Left lobe of liver (tissue), 2 donors: ENCODE measurements around the gene TXK. TPM values are rescaled to one million over a fixed set of nuclear protein-coding genes. Genes with fewer than 3 reads are reported as not detected.
"Not testable (repeated sequence)": the region's sequence is repeated elsewhere in the genome, so short reads cannot be mapped to it uniquely, and the experiment has no call there.

Source experiments
- ATAC-seq: fragments of 200-7000 bp; cut with Tn5 transposase; one replicate; pipeline ENCODE4 v1.9.1; 2020; ENCODE audit warnings: mild to moderate bottlenecking, moderate library complexity
- DNase-seq: peaks from one replicate; pipeline ENCODE4 v3.0.0-alpha.2; 2020; ENCODE audit warnings: low spot score
- total RNA-seq: library from RNA; stranded (reverse); gene quantifications from one replicate; pipeline ENCODE4 v1.2.1, GENCODE V29; 2021
- donor health status: DM: no; HTN: no; CAD: no; lungs with moderate emphysema.
- donor health status: DM: no; HTN: yes; CAD: no.

TXK gene
- total RNA-seq: 1.1 TPM

DNA sequence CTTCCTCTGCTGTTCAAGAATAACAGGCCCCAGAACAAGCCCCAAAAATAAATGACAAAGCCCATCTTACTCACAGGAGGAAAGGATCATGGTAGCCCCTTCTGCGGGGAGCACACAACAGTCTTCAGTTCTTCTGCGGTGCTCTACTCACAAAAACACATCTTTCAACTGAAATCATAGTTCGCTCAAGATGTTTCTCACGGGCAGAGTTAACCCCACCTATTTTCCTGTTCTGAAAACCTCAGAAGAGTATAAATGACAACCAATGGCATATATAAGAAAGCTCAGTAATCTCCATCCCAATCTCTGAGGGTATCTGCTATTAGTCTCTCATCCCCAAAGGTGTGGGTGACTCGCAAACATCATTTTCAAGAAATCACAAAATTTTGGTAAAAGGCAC is at the start of gene TXK:
Gene TXK, minus strand, starts transcription at position 170 of the 400 bp plus-strand sequence. Its CDS starts 80 bp downstream, at position 90.
- no peak for ATAC-seq
- no peak for DNase-seq

DNA sequence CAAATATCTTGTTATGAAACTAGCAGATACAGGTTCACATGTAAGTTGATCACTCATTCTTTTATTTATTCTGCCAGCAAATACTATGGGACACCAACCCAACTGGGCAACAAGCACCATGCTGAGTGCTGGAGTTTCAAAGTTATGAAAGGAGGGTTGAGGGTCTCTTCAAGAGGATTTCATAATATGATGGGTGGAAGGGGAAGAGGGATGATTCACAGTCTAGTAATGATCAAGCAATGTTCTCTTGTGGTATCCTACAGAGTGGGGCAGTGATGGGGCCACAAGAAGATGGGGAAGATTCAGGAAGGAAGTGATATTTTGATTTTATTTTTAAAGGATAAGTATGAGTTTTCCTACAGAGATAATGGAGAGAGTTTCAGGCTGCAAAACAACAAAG is 46.2 kb upstream of the TXK start:
- DNase-seq: no peak
- no peak for ATAC-seq

DNA sequence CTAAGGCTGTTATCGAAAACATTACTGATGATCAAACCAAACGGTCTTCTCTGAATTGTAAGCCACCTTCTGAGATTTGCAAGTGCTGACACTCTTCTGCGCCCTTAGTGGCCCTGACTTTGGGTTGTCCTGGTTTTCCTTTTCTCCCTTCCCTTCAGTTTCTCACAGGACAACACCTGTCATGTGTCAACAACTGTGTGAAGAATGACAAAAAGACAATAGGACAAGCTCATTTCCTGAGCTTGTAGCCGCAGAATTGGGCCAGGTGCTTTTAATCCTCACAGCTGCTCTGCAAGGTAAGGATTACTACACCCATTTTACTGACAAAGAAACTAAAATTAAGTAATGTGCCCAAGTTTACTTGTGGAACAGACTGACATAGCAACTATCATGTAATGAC is 44.9 kb upstream of the TXK start:
- DNase-seq (no peak), ATAC-seq (no peak)

DNA sequence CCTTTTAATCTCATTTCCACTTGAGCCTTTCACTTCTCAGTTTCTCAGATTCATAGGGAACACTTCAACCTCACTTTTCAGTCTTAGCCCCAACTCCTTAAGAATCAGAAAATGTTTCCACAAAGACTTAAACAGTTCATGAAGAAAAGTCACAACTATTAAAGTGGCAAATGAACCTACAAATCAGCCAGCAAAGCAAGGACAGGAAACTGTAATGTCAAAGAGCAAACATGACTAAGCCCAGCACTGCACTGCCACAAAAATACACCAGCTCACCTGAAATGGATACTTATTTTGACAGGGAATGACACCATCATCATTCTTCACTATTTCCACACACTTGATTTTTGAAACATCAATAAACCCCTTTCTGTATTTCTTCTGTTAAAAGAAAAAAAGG is 41.8 kb upstream of the TXK start:
- DNase-seq (no peak), ATAC-seq (no peak)

DNA sequence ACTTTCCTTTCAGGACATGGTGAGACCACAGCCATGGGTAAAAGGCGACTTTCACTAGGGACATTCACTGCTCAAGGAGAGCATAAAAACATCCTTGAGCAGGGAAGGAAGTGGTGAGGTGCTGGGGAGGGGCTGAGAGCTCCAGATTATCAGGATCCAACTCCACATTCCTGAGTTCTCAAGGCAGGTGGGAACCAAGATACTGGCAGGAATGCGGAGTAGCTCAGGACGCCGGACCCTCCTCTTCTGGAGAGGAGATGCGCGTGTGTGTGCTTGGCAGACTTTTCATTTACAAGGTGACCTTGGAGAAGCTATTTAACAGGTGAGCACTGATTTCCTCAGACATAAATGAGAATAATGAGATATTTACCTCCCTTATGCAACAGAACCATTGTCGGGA is 41.3 kb upstream of the TXK start:
- no peak for DNase-seq
- ATAC-seq: no peak

DNA sequence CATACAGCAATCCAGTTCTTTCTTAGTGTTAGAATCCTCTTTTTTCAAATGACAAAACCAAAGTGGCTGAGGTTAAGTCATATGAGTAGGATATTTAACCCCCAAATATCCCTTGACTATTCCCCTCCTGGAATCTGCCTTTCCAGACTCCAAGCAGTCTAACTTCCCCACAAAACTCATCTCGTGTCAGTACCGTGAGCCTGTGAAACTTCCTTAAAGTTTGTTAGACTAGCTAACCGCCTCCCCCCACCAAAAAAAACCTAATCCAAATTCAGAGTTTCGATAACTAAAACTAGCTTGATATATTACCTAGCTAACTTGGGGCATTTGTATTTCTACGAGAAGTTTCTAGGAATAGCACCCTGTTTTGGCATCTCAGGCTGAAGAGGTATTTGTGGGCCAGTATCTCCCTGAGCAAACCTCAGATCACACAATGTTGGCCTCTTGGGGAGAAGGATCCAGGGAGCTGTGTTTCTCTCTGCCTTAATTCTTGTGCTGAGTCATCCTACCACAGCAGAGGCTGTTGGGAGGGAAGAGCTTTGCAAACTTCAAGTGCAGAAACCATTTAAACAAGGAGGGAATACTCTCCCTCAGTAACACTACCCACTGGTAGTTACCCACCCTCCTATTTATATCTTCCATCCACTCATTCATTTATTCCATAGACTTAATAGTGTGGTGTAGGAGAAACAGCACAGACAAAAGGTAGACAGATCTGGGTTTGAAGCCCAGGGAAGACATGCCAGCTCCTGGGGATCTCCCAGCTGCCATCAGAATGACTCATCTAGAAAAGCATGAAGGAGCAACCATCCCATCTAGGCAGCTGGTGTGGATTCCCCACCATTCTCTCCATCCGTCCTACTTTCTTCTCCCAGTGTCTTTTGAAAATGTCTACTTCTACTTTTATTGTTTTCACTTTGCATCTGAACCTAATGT is 39.3 kb upstream of the TXK start:
- DNase-seq (no peak), ATAC-seq (no peak)

DNA sequence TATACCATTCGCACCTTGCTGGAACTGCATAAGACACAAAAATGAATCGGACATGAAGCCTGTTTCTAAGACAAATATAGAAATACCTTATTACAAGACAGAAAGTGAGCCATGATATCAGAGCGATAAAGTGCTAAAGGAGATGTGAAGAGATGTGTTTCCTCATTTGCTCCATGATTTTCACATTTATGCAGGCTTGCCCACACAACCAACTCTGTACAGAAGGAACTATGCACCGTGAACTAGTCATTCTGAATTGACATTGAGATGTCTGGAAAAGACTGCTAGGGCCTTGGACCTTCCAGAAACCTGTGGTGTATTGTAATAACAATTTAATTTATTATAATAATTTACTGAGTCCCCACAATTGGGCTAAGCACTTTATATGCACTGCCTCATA is 38.6 kb upstream of the TXK start:
- DNase-seq (no peak), ATAC-seq (no peak)

DNA sequence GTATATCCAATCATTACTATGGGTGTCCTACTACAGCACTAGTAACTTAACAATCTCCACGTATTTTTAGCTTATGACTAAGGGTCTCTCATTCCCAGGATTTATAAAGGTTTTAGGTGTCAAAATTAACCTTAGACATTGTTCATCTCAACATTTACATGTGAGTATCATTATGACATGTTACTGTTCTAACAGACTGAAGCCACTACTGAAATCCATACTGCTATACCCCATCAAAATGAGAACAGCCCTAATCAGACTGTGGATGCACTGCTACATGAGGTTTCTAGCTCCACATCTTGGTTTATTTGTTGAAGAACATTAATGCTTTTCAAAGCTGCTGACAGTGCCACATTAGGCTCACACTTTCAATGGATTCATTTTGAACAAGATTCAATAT is 35.6 kb upstream of the TXK start:
- no peak for DNase-seq

DNA sequence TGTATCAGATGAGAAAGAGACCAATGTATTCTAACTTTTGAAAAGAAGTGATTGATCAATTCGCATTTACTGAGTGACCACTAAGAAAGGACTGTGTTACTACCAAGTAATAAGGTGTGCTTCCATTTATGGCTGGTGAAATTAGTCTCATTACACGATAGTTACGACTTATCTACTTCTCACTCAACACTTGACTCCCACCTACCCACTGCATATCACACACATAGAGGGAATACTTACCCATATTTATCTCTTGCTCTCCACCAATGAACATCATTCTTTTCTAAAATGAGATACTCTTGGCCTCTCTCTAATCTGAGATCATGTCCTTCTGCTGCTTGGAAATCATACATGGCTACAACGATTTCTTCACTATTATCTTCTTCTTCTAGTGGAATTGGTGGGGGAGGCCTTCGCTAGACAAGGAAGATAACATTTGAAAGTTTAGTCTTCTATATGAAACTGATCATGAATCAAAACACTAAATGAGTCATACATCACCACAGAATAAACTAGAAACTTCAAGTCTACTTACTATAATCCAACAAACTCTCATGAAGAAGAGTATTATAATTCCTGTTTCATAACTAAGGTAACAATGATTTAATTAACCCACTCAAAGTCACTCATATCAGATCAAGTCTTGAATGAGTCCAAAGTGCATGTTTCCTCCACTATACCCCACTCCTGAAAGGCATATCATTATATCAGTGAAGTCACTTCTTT is 33.7 kb upstream of the TXK start:
- no peak for DNase-seq
- no peak for ATAC-seq

More for the DNA sequence above, 35.6 kb upstream of the TXK start:
- no peak for ATAC-seq

DNA sequence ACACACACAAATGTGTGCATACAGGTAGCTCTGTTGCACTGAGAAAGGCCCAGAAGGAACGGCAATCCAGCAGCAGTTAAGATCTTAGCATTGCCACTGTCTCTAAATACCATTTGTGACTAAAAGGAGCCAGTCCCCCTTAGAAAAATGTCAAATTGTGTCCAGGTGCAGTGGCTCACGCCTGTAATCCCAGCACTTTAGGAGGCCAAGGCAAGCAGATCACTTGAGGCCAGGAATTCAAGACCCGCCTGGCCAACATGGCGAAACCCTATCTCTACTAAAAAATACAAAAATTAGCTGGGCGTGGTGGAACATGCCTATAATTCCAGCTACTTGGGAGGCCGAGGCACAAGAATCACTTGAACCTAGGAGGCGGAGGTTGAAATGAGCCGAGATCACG is 30.5 kb upstream of the TXK start:
- DNase-seq, ATAC-seq: not testable (repeated sequence)

DNA sequence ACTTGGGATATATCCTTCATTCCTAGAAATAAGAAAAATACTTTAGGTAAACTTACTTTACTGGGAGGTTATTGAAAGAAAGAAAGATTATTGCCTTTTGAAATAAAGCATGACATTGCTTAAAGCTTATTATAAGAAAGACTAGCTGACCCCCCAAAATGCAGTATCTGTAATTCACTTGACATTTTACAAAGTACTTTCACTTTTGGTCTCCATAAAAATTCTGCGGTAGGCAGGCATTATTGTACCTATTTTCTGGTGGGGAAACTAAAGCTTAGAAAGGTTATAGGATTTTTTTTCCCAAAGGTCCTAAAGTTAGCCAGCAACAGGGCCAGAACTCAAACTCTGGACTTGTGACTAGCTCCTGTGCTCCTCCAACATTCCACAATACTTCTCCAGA is 29.7 kb upstream of the TXK start:
- ATAC-seq: peak; percentile 34
- no peak for DNase-seq

DNA sequence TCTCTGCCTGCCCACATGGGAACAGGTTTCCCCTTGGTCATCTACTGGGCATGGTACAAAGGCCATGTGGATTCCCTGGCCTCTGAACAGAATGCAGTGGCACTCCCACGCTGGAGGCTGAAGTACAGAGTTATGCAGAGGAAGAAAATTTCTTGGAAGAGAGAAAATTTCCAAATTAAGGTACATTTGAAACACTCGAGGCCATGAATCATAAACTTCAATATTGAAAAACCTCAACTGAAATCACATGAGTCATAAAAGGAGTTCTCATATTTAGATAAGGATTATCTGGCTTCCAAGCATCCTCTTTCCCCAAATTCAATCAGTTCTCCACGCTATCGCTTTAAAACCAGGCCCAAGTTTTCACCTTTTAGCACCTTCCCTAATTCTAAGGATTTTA is 28.1 kb upstream of the TXK start:
- ATAC-seq (peak; percentile 70), DNase-seq (no peak)

DNA sequence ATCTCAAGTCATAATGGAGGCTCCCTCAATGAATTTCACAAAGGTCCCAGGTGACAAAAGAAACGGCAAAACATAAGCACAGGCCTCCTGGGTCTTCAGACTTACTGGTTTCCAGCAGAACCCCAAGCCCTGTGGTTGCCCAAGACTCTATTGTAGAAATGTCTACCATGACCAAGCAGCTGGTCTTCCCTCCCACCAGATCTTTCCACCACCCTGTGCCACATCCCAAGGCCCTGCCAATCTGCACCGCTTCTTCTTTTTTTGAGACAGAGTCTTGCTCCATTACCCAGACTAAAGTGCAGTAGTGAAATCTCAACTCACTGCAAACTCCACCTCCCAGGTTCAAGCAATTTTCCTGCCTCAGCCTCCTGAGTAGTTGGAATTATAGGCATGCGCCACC is 23.2 kb upstream of the TXK start:
- DNase-seq (no peak), ATAC-seq (no peak)

DNA sequence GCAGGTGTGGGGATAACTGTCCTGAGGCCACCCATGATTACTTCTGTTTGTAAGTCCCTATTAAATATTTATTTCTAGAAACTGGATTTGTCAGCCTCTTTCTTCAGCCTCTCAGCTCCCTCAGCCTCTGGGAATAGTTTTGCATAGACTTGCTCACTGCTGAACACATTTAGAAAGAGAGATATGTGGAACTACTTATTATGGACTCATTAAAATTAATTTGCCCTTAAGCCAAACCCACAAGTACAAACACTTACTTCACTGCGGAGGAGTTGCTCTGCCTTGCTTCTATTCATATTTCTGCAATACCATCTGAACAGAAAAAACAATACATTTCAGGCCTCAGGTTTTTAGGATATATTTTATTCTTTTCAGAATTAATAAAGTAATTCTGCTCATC is 22.4 kb upstream of the TXK start:
- DNase-seq (no peak), ATAC-seq (no peak)

DNA sequence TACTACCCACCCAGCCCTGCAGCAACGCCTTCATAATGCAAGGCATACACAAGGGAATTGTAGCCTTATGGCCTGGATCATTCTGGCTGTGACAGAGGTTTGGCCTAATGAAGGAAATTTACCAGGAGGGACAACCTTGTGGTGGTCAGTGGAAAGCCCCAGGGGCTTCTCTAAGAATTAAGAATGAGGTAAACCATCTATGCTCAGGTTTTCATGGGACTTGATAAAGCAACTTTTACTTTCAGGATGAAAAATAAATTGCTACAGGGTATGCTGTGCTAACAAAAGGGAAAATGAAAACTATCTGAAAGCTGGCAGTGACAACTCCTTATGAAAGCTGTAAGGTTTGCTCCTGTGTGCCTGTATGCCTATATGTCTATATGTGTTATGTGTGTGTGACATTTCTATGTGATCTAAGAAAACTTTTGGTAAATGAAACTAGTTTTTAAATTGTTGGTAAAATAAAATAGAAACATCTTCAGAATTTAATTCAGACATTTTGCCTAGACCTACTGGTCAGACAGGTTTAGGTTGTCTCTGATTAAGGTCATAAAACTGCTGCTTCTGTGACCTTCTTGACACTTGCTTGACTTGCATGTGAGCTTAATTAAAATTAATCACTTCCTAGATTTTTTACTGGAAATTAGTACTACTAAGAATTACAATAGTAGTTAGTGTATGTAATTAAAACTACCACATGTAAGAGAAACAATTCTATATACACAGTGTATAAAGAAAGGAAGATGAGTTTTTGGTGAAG is 19.9 kb upstream of the TXK start:
- DNase-seq (no peak), ATAC-seq (no peak)

DNA sequence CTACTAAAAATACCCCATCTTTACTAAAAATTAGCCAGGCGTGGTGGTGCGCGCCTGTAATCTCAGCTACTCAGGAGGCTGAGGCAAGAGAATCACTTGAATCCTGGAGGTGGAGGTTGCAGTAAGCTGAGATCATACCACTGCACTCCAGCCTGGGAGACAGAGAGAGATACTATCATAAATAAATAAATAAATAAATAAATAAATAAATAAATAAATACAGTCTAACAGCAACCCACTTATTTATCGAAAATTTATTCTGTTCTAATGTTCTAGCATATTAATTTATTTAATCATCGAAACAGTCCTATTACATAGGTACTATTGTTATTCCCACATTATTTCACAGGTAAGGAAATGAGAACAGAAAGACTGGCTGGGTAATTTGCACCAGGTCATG is 18.2 kb upstream of the TXK start:
- DNase-seq (no peak), ATAC-seq (no peak)

DNA sequence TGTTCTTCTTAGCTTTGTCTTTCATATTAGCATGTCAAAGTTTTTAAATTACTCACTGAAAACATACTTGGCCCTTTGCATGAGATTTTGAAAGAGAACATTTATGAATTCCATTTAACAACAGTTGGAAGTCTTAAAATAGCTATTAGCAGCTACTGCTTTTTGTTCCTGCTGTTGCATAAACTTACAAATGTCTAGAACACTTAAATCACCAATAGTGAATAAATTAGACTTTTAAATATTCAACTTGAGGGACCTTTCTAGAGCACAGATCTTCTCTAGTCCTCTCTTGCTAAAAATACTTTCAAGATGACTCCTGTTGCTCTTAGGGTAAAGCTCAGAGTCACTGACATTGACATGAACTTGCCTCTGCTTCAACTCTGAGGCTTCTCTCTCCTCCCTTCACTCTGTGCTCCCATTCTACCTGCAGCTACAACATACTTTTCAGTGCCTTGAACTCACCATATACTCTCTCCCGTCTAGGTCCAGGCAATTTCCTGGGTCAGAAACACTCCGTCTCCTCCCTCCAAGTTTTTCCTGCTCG is 15.8 kb upstream of the TXK start:
- DNase-seq (no peak), ATAC-seq (no peak)

DNA sequence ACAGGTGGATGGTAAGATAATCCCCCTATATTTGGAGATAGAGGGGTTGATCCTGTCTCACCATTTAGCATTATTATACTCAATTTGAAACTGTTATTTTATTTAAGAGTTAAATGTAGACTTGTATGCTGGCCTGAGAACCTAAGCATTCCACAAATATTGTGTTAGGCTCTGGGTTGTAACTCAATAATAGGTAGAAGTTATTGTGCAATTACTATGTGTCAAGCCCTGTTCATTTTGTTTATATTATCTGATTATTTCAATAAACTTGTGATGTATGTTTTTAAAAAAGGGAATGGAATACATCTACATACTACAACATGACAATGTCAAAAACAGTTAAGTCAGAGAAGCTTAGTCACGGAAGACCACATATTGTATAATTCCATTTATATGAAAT is 13.6 kb upstream of the TXK start:
- DNase-seq (no peak), ATAC-seq (no peak)

DNA sequence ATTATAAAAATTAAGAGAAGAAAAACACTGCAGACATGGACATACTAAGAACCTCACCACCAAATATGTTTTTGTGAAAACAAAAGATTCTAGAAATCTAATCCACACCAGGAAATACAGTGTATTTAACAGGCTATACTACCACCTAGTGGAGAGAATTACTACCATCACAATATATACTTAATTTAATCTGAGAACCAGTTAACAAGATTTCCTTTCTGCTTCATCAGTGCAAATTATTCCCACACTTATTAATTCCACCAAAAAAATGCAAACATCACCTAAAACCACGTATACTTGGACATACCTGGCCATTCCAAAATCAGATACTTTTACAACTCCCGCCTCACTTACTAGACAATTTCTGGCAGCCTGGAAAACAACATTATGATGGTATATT is 7.0 kb upstream of the TXK start:
- ATAC-seq: peak; percentile 76
- DNase-seq: no peak

DNA sequence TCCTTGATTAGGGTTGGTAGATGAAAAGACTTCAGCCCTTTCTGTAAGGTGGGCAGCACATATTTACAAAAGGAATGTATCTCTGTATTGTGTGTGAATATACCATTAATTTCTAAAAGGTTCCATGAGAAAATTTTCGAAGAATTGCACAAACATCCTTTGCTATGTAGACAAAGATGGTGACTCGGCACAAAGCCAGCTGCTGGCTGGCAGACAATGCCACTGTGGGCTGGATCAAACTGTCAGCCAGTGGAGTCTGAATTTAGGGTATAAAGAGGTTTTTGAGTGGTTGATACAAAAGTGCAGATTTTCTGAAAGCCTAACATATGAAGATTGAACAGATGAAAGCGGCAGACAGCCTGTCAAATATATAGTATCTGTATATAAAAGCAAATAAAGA is 5.6 kb upstream of the TXK start:
- DNase-seq (no peak), ATAC-seq (peak; percentile 44)

DNA sequence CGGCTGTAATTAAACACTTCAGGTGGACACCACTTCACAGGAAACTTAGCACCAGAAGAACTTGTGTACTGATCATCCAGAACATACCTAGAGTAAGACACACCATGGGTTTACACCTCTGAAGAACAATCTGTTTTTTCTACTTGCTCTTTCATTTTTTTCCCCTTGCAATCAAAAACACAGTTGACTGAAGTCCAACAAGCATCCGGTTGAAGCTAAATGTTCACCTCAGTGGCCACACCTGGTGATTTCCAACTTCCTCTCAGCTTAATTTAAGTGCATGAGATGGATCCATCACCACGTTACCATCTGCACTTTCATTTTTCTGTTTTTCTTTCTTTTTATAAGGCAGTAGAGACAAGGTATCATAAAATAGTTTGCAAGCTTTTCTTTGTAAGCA is 4.9 kb upstream of the TXK start:
- ATAC-seq: no peak
- no peak for DNase-seq
